ENCODE results near the gene LMO1.

DNA sequence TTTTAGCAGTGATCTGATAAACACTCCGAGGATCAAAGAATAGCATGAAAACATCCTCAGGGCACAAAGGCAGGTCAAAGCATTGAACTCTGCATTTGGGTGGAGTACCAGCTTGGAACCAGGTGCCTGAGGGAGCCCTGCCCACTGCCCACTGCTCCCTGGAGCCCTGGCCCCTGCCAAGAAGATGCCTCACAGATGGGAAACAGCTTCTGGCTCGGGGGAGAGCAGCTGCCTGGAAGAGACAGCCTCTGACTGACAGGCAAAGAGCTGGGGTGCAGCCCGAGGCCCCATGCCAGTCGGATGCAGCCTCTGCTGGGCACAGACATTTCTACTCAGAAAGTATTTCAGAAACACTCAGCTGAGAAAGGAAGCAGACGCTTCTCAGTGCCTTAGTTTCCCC lies 13.2 kb downstream of the LMO1 start:
- TF ChIP-seq, protein P1, sequence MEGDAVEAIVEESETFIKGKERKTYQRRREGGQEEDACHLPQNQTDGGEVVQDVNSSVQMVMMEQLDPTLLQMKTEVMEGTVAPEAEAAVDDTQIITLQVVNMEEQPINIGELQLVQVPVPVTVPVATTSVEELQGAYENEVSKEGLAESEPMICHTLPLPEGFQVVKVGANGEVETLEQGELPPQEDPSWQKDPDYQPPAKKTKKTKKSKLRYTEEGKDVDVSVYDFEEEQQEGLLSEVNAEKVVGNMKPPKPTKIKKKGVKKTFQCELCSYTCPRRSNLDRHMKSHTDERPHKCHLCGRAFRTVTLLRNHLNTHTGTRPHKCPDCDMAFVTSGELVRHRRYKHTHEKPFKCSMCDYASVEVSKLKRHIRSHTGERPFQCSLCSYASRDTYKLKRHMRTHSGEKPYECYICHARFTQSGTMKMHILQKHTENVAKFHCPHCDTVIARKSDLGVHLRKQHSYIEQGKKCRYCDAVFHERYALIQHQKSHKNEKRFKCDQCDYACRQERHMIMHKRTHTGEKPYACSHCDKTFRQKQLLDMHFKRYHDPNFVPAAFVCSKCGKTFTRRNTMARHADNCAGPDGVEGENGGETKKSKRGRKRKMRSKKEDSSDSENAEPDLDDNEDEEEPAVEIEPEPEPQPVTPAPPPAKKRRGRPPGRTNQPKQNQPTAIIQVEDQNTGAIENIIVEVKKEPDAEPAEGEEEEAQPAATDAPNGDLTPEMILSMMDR (IDR thresholded peaks at IDR 0.05; ENCODE audit: poor library complexity): no peak
- no peak for TF ChIP-seq EZH2 (IDR thresholded peaks at IDR 0.05; ENCODE audit: borderline replicate concordance)
